H9 (cell line): Measurements from ENCODE around the gene RIPPLY2. TPM values are rescaled to one million over a fixed set of nuclear protein-coding genes. Genes with fewer than 3 reads are reported as not detected.

Experiments used
- DNase-seq: peaks from one replicate; pipeline ENCODE4 v3.0.0-alpha.2; 2017
- H2AFZ ChIP-seq: one replicate; pipeline ENCODE4 v1.6.1; 2013; ENCODE audit warnings: mild to moderate bottlenecking, low read length, control low read depth, moderate library complexity
- H2AK5ac ChIP-seq: 2 replicates; pipeline ENCODE4 v1.6.1; 2013; ENCODE audit warnings: low read length, control low read depth, mixed read lengths; ENCODE audit not compliant: insufficient read length
- H2BK120ac ChIP-seq: one replicate; pipeline ENCODE4 v1.6.1; 2013; ENCODE audit warnings: low read depth, mild to moderate bottlenecking, low read length, control low read depth, inconsistent platforms; ENCODE audit not compliant: poor library complexity, severe bottlenecking
- H2BK12ac ChIP-seq: 2 replicates; pipeline ENCODE4 v1.6.1; 2013; ENCODE audit warnings: low read length, control low read depth, mixed read lengths, low read depth; ENCODE audit not compliant: insufficient read length
- H2BK15ac ChIP-seq: 2 replicates; pipeline ENCODE4 v1.6.1; 2013; ENCODE audit warnings: low read depth, low read length, control low read depth
- H2BK20ac ChIP-seq: one replicate; pipeline ENCODE4 v1.6.1; 2013; ENCODE audit warnings: low read depth, mild to moderate bottlenecking, low read length, control low read depth, inconsistent platforms; ENCODE audit not compliant: poor library complexity, severe bottlenecking
- H2BK5ac ChIP-seq: 2 replicates; pipeline ENCODE4 v1.6.1; 2013; ENCODE audit warnings: low read length, control low read depth, mixed read lengths; ENCODE audit not compliant: insufficient read length
- H3K14ac ChIP-seq: 2 replicates; pipeline ENCODE4 v1.6.1; 2013; ENCODE audit warnings: low read length, control low read depth; ENCODE audit not compliant: insufficient read depth
- H3K18ac ChIP-seq: 2 replicates; pipeline ENCODE4 v1.6.1; 2013; ENCODE audit warnings: low read depth, mild to moderate bottlenecking, mixed read lengths, low read length, control low read depth; ENCODE audit not compliant: insufficient read length
- H3K23ac ChIP-seq: 2 replicates; pipeline ENCODE4 v1.6.1; 2013; ENCODE audit warnings: low read length, control low read depth, mixed read lengths, low read depth; ENCODE audit not compliant: insufficient read length
- H3K23me2 ChIP-seq: 2 replicates; pipeline ENCODE4 v1.6.1; 2013; ENCODE audit warnings: low read depth, mild to moderate bottlenecking, mixed read lengths, low read length, control low read depth; ENCODE audit not compliant: insufficient read length, poor library complexity, severe bottlenecking
- H3K27ac ChIP-seq: 2 replicates; pipeline ENCODE4 v1.5.1; 2013; ENCODE audit warnings: low read length, control low read depth, mixed read lengths, low read depth; ENCODE audit not compliant: insufficient read length
- H3K27me3 ChIP-seq: 2 replicates; pipeline ENCODE4 v1.6.1; 2013; ENCODE audit warnings: low read length, control low read depth, inconsistent platforms; ENCODE audit not compliant: insufficient read depth
- H3K4ac ChIP-seq: 2 replicates; pipeline ENCODE4 v1.6.1; 2013; ENCODE audit warnings: low read depth, mild to moderate bottlenecking, control low read depth, inconsistent platforms, low read length, moderate library complexity
- H3K4me1 ChIP-seq: 2 replicates; pipeline ENCODE4 v1.6.1; 2013; ENCODE audit warnings: low read length, control low read depth, inconsistent platforms; ENCODE audit not compliant: insufficient read depth
- H3K4me2 ChIP-seq: 2 replicates; pipeline ENCODE4 v1.6.1; 2013; ENCODE audit warnings: low read length, control low read depth, mixed read lengths; ENCODE audit not compliant: insufficient read length, insufficient read depth
- H3K56ac ChIP-seq: 2 replicates; pipeline ENCODE4 v1.6.1; 2013; ENCODE audit warnings: low read depth, mild to moderate bottlenecking, mixed read lengths, low read length, control low read depth; ENCODE audit not compliant: insufficient read length
- H3K79me1 ChIP-seq: 2 replicates; pipeline ENCODE4 v1.6.1; 2013; ENCODE audit warnings: low read depth, mild to moderate bottlenecking, moderate library complexity, low read length, control low read depth, inconsistent platforms; ENCODE audit not compliant: insufficient read depth, poor library complexity, severe bottlenecking
- H3K79me2 ChIP-seq: 2 replicates; pipeline ENCODE4 v1.6.1; 2013; ENCODE audit warnings: low read length, control low read depth, inconsistent platforms; ENCODE audit not compliant: insufficient read depth
- H3K9ac ChIP-seq: 2 replicates; pipeline ENCODE4 v1.6.1; 2013; ENCODE audit warnings: low read length, control low read depth, mixed read lengths; ENCODE audit not compliant: insufficient read length; ENCODE audit errors: extremely low read depth
- H3K9me3 ChIP-seq: one replicate; pipeline ENCODE4 v1.6.1; 2013; ENCODE audit warnings: low read depth, low read length, inconsistent platforms; ENCODE audit not compliant: control insufficient read depth
- H3T11ph ChIP-seq: one replicate; pipeline ENCODE4 v1.6.1; 2013; ENCODE audit warnings: mild to moderate bottlenecking, low read length, control low read depth, inconsistent platforms
- H4K20me1 ChIP-seq: one replicate; pipeline ENCODE4 v1.6.1; 2013; ENCODE audit not compliant: control insufficient read depth, insufficient read length, insufficient read depth
- H4K5ac ChIP-seq: 2 replicates; pipeline ENCODE4 v1.6.1; 2013; ENCODE audit warnings: low read depth, mild to moderate bottlenecking, mixed read lengths, low read length, control low read depth; ENCODE audit not compliant: insufficient read length
- H4K8ac ChIP-seq: replicated peaks from 2 replicates; pipeline ENCODE4 v1.6.1; 2013; ENCODE audit warnings: low read length, control low read depth, mixed read lengths, low read depth; ENCODE audit not compliant: insufficient read length
- H4K91ac ChIP-seq: 2 replicates; pipeline ENCODE4 v1.6.1; 2013; ENCODE audit warnings: low read depth, mild to moderate bottlenecking, moderate library complexity, mixed read lengths, low read length, control low read depth; ENCODE audit not compliant: insufficient read length
- H3K27ac Mint-ChIP-seq, 3 experiments: 2 replicates in 2 of 3; 3 replicates in 1 of 3; pipeline ENCODE4 v1.8.0; 2020 to 2021; ENCODE audit warnings: mixed read lengths in 3 of 3, mild to moderate bottlenecking in 1 of 3, moderate library complexity in 1 of 3
- H3K27me3 Mint-ChIP-seq: 2 replicates; pipeline ENCODE4 v1.8.0; 2021; ENCODE audit warnings: low read depth, mild to moderate bottlenecking, moderate library complexity, mixed read lengths
- H3K36me3 Mint-ChIP-seq, 3 experiments: 2 replicates in 2 of 3; 3 replicates in 1 of 3; pipeline ENCODE4 v1.8.0; 2020 to 2021; ENCODE audit warnings: low read depth in 3 of 3, mixed read lengths in 3 of 3; ENCODE audit not compliant: insufficient read depth in 1 of 3
- H3K4me1 Mint-ChIP-seq, 2 experiments: 2 replicates each; pipeline ENCODE4 v1.8.0; 2020; ENCODE audit warnings: mixed read lengths in 2 of 2
- H3K4me3 Mint-ChIP-seq, 2 experiments: 2 replicates in 1 of 2; 3 replicates in 1 of 2; pipeline ENCODE4 v1.8.0; 2020 to 2021; ENCODE audit warnings: mild to moderate bottlenecking in 2 of 2, mixed read lengths in 2 of 2, moderate library complexity in 1 of 2
- H3K9me3 Mint-ChIP-seq, 2 experiments: 2 replicates in 1 of 2; 3 replicates in 1 of 2; pipeline ENCODE4 v1.8.0; 2020; ENCODE audit warnings: mild to moderate bottlenecking in 2 of 2, mixed read lengths in 2 of 2, moderate library complexity in 1 of 2
- CTCF ChIP-seq: fragments of 200-600 bp; sonication (generic); conservative IDR thresholded peaks from 3 replicates; pipeline ENCODE4 v1.8.0; 2021; ENCODE audit warnings: antibody characterized with exemption, mild to moderate bottlenecking
- WGBS: extraction: QIAGEN DNeasy Blood & Tissue Kit; methylation state at CpG from one replicate; pipeline ENCODE4 v1.1.7; 2013; ENCODE audit warnings: missing lambda C conversion rate, low lambda C conversion rate, mixed read lengths; ENCODE audit not compliant: insufficient read length; ENCODE audit errors: extremely low coverage; 5-methylcytosine and 5-hydroxymethylcytosine counted together
- total RNA-seq: library from RNA; stranded (reverse); gene quantifications from 2 replicates; pipeline ENCODE4 v1.2.1, GENCODE V29; 2021

RIPPLY2 gene
- total RNA-seq, 1 experiment from 2014 or later, result 0.90 TPM

GRCh38 chr6:83879746-83880145 is 26.6 kb downstream of the RIPPLY2 start:
- no peak overlapping the region for H3K18ac ChIP-seq
- H3K9me3 Mint-ChIP-seq, result no peaks in the 10 kb centered on the region
- no peak overlapping the region for H3K4me2 ChIP-seq
- H3T11ph ChIP-seq, result no peak overlapping the region
- no peak overlapping the region for H2BK12ac ChIP-seq
- H3K4ac ChIP-seq, result no peak overlapping the region
- H3K56ac ChIP-seq, result no peak overlapping the region
- H3K27ac ChIP-seq, result no peak overlapping the region
- H3K79me1 ChIP-seq, result peaks cover 4% of the 10 kb centered on the region
- H4K5ac ChIP-seq, result no peak overlapping the region
- H3K9me3 ChIP-seq, result no peaks in the 10 kb centered on the region
- no peaks in the 10 kb centered on the region for H4K20me1 ChIP-seq
- H3K14ac ChIP-seq, result no peak overlapping the region
- no peak overlapping the region for H3K4me3 Mint-ChIP-seq
- no peaks in the 10 kb centered on the region for H3K23me2 ChIP-seq
- H2BK20ac ChIP-seq, result no peak overlapping the region
- H2BK5ac ChIP-seq, result no peak overlapping the region
- H3K36me3 Mint-ChIP-seq, result no peaks in the 10 kb centered on the region
- H3K9ac ChIP-seq, result no peak overlapping the region
- H3K79me2 ChIP-seq, result no peaks in the 10 kb centered on the region
- no peak overlapping the region for H2AK5ac ChIP-seq
- WGBS, result no CpG with 5 or more reads among the region's 4 CpGs
- peak overlapping the region in 1 of 3 experiments; percentile 46; a peak in 3 of 7 replicates for H3K27ac Mint-ChIP-seq
- peaks cover 15 to 24% of the 10 kb centered on the region in 2 experiments for H3K4me1 Mint-ChIP-seq
- no peak overlapping the region for H2BK120ac ChIP-seq
- no peak for DNase-seq
- H4K91ac ChIP-seq, result no peak overlapping the region
- H3K27me3 ChIP-seq, result no peaks in the 10 kb centered on the region
- no peaks in the 10 kb centered on the region for H3K27me3 Mint-ChIP-seq
- no peak overlapping the region for H3K23ac ChIP-seq
- no peak overlapping the region for H2AFZ ChIP-seq
- TF ChIP-seq CTCF, result no peak
- H4K8ac ChIP-seq, result no peak overlapping the region
- no peak overlapping the region for H2BK15ac ChIP-seq
- no peaks in the 10 kb centered on the region for H3K4me1 ChIP-seq
